GM23248 (cell line): ENCODE measurements around the gene TPRX2. TPM values are rescaled to one million over a fixed set of nuclear protein-coding genes. Genes with fewer than 3 reads are reported as not detected.

Experiments
- DNase-seq: peaks from one replicate; pipeline ENCODE4 v3.0.0-alpha.2; 2015
- H2AFZ ChIP-seq: fragments of 200-600 bp; sonication (generic); 2 replicates; pipeline ENCODE4 v1.6.1; 2016; ENCODE audit warnings: antibody characterized with exemption
- H3F3A ChIP-seq: fragments of 200-600 bp; sonication (generic); 2 replicates; pipeline ENCODE4 v1.6.1; 2016; ENCODE audit warnings: mild to moderate bottlenecking, antibody characterized with exemption, mixed run types; ENCODE audit not compliant: insufficient read depth
- H3K27ac ChIP-seq: fragments of 200-600 bp; sonication (generic); 2 replicates; pipeline ENCODE4 v1.5.1; 2016; ENCODE audit warnings: mild to moderate bottlenecking
- H3K27me3 ChIP-seq: fragments of 200-600 bp; sonication (generic); replicated peaks from 2 replicates; pipeline ENCODE4 v1.6.1; 2016; ENCODE audit warnings: mild to moderate bottlenecking; ENCODE audit not compliant: insufficient read depth
- H3K36me3 ChIP-seq: fragments of 200-600 bp; sonication (generic); 2 replicates; pipeline ENCODE4 v1.6.1; 2016; ENCODE audit warnings: low read depth, mild to moderate bottlenecking
- H3K4me1 ChIP-seq: fragments of 200-600 bp; sonication (generic); 2 replicates; pipeline ENCODE4 v1.6.1; 2016; ENCODE audit warnings: mild to moderate bottlenecking; ENCODE audit not compliant: insufficient read depth
- H3K4me2 ChIP-seq: fragments of 200-600 bp; sonication (generic); one replicate; pipeline ENCODE4 v1.6.1; 2016; ENCODE audit warnings: mild to moderate bottlenecking; ENCODE audit not compliant: unreplicated experiment
- H3K4me3 ChIP-seq: fragments of 200-600 bp; sonication (generic); 2 replicates; pipeline ENCODE4 v1.5.1; 2016; ENCODE audit warnings: mild to moderate bottlenecking
- H3K79me2 ChIP-seq: fragments of 200-600 bp; sonication (generic); 2 replicates; pipeline ENCODE4 v1.6.1; 2016; ENCODE audit warnings: mild to moderate bottlenecking; ENCODE audit not compliant: insufficient read depth
- H3K9ac ChIP-seq: fragments of 200-600 bp; sonication (generic); 2 replicates; pipeline ENCODE4 v1.6.1; 2016; ENCODE audit warnings: mild to moderate bottlenecking
- H3K9me2 ChIP-seq: fragments of 200-600 bp; sonication (generic); 2 replicates; pipeline ENCODE4 v1.6.1; 2016; ENCODE audit warnings: mixed run types, mild to moderate bottlenecking, moderate library complexity; ENCODE audit not compliant: insufficient read depth
- H3K9me3 ChIP-seq: fragments of 200-600 bp; sonication (generic); one replicate; pipeline ENCODE4 v1.6.1; 2017; ENCODE audit warnings: low read depth
- H4K20me1 ChIP-seq: fragments of 200-600 bp; sonication (generic); 2 replicates; pipeline ENCODE4 v1.6.0; 2016; ENCODE audit not compliant: insufficient read depth
- EZH2 ChIP-seq: fragments of 200-600 bp; sonication (generic); IDR thresholded peaks from 2 replicates; pipeline ENCODE4 v1.6.1; 2018; ENCODE audit warnings: antibody characterized with exemption, mild to moderate bottlenecking; ENCODE audit not compliant: insufficient read depth, poor library complexity, severe bottlenecking
- EZH2phosphoT487 ChIP-seq: fragments of 200-600 bp; sonication (generic); IDR thresholded peaks from 2 replicates; pipeline ENCODE4 v1.6.1; 2018; ENCODE audit warnings: antibody characterized with exemption, moderate library complexity, mild to moderate bottlenecking, low read depth; ENCODE audit not compliant: insufficient read depth
- WGBS, 2 experiments: methylation state at CpG; one replicate each; pipeline ENCODE4 v1.1.6; 2015 to 2017; ENCODE audit warnings: low lambda C conversion rate in 2 of 2, low coverage in 1 of 2; ENCODE audit errors: missing lambda C conversion rate in 2 of 2; 5-methylcytosine and 5-hydroxymethylcytosine counted together
- in situ Hi-C: fragments of 300-500 bp; cut with MboI; formaldehyde crosslinking; loops from 2 replicates; pipeline ENCODE4 v1.15.0; 2020
- polyA plus RNA-seq: library from polyadenylated mRNA; unstranded; fragments of >200 nt; fragmentation: Nextera tagmentation; extraction: Ambion mirVana; gene quantifications from 2 replicates; pipeline ENCODE4 v1.2.1, GENCODE V29; 2016
- total RNA-seq: library from RNA; depleted of rRNA; stranded (reverse); fragments of >200 nt; shearing (Covaris generic); gene quantifications from 2 replicates; pipeline ENCODE4 v1.2.3, GENCODE V29; 2014

Gene TPRX2
- total and polyA plus RNA-seq, 2 experiments from 2014 or later = not detected

- Histone ChIP-seq H3K4me1 (no peaks in the 10 kb centered on the region), H3K36me3 (no peaks in the 10 kb centered on the region), H3K79me2 (no peaks in the 10 kb centered on the region), H3K27ac (no peak overlapping the region), H3K27me3 (peaks cover 6% of the 10 kb centered on the region), H4K20me1 (no peaks in the 10 kb centered on the region), H3K9me2 (no peaks in the 10 kb centered on the region), H3K4me3 (no peak overlapping the region), H3K4me2 (no peak overlapping the region), H3K9ac (no peak overlapping the region), H3F3A (no peaks in the 10 kb centered on the region), H2AFZ (no peak overlapping the region), H3K9me3 (no peaks in the 10 kb centered on the region)
- 85 to 91% methylated on average over 4 of the region's 4 CpGs for WGBS, 2 experiments
- in situ Hi-C loops = no loop called here
- TF ChIP-seq EZH2phosphoT487 = no peak
- TF ChIP-seq EZH2 = no peak
- DNase-seq = no peak
Observed at GRCh38 chr19:47832723-47833122, 26.3 kb upstream of the TPRX2 start.

GRCh38 chr19:47836038-47836437 is 23.0 kb upstream of the TPRX2 start:
- DNase-seq = no peak
- no peaks in the 10 kb centered on the region for H3K4me1 ChIP-seq
- H2AFZ ChIP-seq = no peak overlapping the region
- no peaks in the 10 kb centered on the region for H3K9me3 ChIP-seq
- no peaks in the 10 kb centered on the region; the same call in 1 of the 2 replicates for H3K27me3 ChIP-seq
- no peaks in the 10 kb centered on the region for H3K36me3 ChIP-seq
- no peak overlapping the region for H3K27ac ChIP-seq
- no peaks in the 10 kb centered on the region for H3F3A ChIP-seq
- in situ Hi-C loops = no loop called here
- H3K9ac ChIP-seq = no peak overlapping the region
- H3K79me2 ChIP-seq = no peaks in the 10 kb centered on the region
- H4K20me1 ChIP-seq = no peaks in the 10 kb centered on the region
- H3K4me2 ChIP-seq = no peak overlapping the region
- no peak for TF ChIP-seq EZH2
- no peak for TF ChIP-seq EZH2phosphoT487
- no peaks in the 10 kb centered on the region for H3K9me2 ChIP-seq
- H3K4me3 ChIP-seq = no peak overlapping the region
- WGBS, 2 experiments = 63 to 65% methylated on average over 6 to 8 of the region's 8 CpGs

GRCh38 chr19:47839411-47839810 is 19.6 kb upstream of the TPRX2 start:
- Histone ChIP-seq H3K9me3 (no peaks in the 10 kb centered on the region), H3K9me2 (no peaks in the 10 kb centered on the region), H3K27me3 (peaks cover 5% of the 10 kb centered on the region), H4K20me1 (no peaks in the 10 kb centered on the region), H2AFZ (no peak overlapping the region), H3F3A (no peaks in the 10 kb centered on the region), H3K4me3 (no peak overlapping the region), H3K4me2 (no peak overlapping the region), H3K36me3 (no peaks in the 10 kb centered on the region), H3K27ac (no peak overlapping the region), H3K9ac (no peak overlapping the region), H3K79me2 (no peaks in the 10 kb centered on the region), H3K4me1 (no peaks in the 10 kb centered on the region)
- in situ Hi-C loops = no loop called here
- DNase-seq = no peak
- 40 to 52% methylated on average over 3 to 16 of the region's 16 CpGs for WGBS, 2 experiments
- TF ChIP-seq EZH2phosphoT487 = no peak
- no peak for TF ChIP-seq EZH2

GRCh38 chr19:47839913-47840312 is 19.1 kb upstream of the TPRX2 start:
- no peaks in the 10 kb centered on the region for H3K9me3 ChIP-seq
- no peak overlapping the region for H3K4me3 ChIP-seq
- H2AFZ ChIP-seq = no peak overlapping the region
- no peaks in the 10 kb centered on the region for H3K4me1 ChIP-seq
- no peak overlapping the region for H3K27ac ChIP-seq
- in situ Hi-C loops = no loop called here
- TF ChIP-seq EZH2phosphoT487 = no peak
- no peak for TF ChIP-seq EZH2
- no peaks in the 10 kb centered on the region for H4K20me1 ChIP-seq
- no peaks in the 10 kb centered on the region for H3K36me3 ChIP-seq
- H3K79me2 ChIP-seq = no peaks in the 10 kb centered on the region
- H3K27me3 ChIP-seq = peaks cover 5% of the 10 kb centered on the region
- 15% methylated on average over 10 of the region's 10 CpGs for WGBS, 2 experiments
- no peaks in the 10 kb centered on the region for H3K9me2 ChIP-seq
- no peak overlapping the region for H3K4me2 ChIP-seq
- DNase-seq = peak; percentile 14
- H3F3A ChIP-seq = no peaks in the 10 kb centered on the region
- no peak overlapping the region for H3K9ac ChIP-seq

GRCh38 chr19:47842941-47843340 is 16.1 kb upstream of the TPRX2 start:
- Histone ChIP-seq H3K79me2 (no peaks in the 10 kb centered on the region), H3K9me2 (no peaks in the 10 kb centered on the region), H3K9me3 (no peaks in the 10 kb centered on the region), H3K36me3 (no peaks in the 10 kb centered on the region), H3K27ac (no peak overlapping the region), H2AFZ (no peak overlapping the region), H3K27me3 (peaks cover 10% of the 10 kb centered on the region), H3K4me1 (no peaks in the 10 kb centered on the region), H4K20me1 (no peaks in the 10 kb centered on the region), H3K4me3 (no peak overlapping the region), H3K4me2 (no peak overlapping the region), H3F3A (no peaks in the 10 kb centered on the region), H3K9ac (no peak overlapping the region)
- WGBS, 2 experiments = 26 to 41% methylated on average over 5 of the region's 5 CpGs
- TF ChIP-seq EZH2 (no peak), EZH2phosphoT487 (no peak)
- no peak for DNase-seq
- in situ Hi-C loops = no loop called here
